HepG2 (cell line): ENCODE results near the gene ZBTB9. TPM values are rescaled to one million over a fixed set of nuclear protein-coding genes. Genes with fewer than 3 reads are reported as not detected.

Experiments
- CBFB ChIP-seq: sonication (generic); formaldehyde crosslinking; IDR thresholded peaks from 2 replicates; pipeline ENCODE4 v1.4.0; 2020; ENCODE audit warnings: missing genetic modification reagents
- CBX1 ChIP-seq: IDR thresholded peaks from one replicate; pipeline ENCODE4 v1.6.1; 2016; ENCODE audit warnings: antibody characterized with exemption, low read depth
- EP300 ChIP-seq, 3 experiments: sonication (generic) in 1 of 3; formaldehyde crosslinking in 1 of 3; IDR thresholded peaks; 2 replicates each; pipeline versions ENCODE4 v1.5.1 to v1.6.1; 2011 to 2020; ENCODE audit warnings: low read depth in 2 of 3, low read length in 2 of 3, borderline replicate concordance in 1 of 3, improper control_type of control experiment in 1 of 3, mild to moderate bottlenecking in 1 of 3, missing genetic modification reagents in 1 of 3, moderate library complexity in 1 of 3
- FOXM1 ChIP-seq: sonication (generic); formaldehyde crosslinking; IDR thresholded peaks from 2 replicates; pipeline ENCODE4 v1.5.0; 2020; ENCODE audit warnings: missing genetic modification reagents
- IRX3 ChIP-seq: sonication (generic); formaldehyde crosslinking; IDR thresholded peaks from 2 replicates; pipeline ENCODE4 v1.8.1; 2023; ENCODE audit warnings: mild to moderate bottlenecking, low read depth, missing genetic modification reagents, borderline replicate concordance
- PCBP2 ChIP-seq: fragments of 200-400 bp; formaldehyde crosslinking; optimal IDR thresholded peaks from 2 replicates; pipeline ENCODE3; 2018; ENCODE audit warnings: low read length, low read depth; ENCODE audit not compliant: poor library complexity, severe bottlenecking
- ZFP36L1 ChIP-seq: sonication (generic); formaldehyde crosslinking; IDR thresholded peaks from 2 replicates; pipeline ENCODE4 v1.8.0; 2022; ENCODE audit warnings: mild to moderate bottlenecking, missing genetic modification reagents, moderate library complexity
- ZNF232 ChIP-seq: sonication (generic); formaldehyde crosslinking; IDR thresholded peaks from 2 replicates; pipeline ENCODE4 v1.4.0; 2020; ENCODE audit warnings: missing genetic modification reagents, borderline replicate concordance
- ZNF383 ChIP-seq: sonication (generic); formaldehyde crosslinking; IDR thresholded peaks from 2 replicates; pipeline ENCODE4 v1.4.0; 2020; ENCODE audit warnings: missing genetic modification reagents, mild to moderate bottlenecking, borderline replicate concordance
- ZNF496 ChIP-seq: sonication (generic); formaldehyde crosslinking; IDR thresholded peaks from 2 replicates; pipeline ENCODE4 v1.8.1; 2023; ENCODE audit warnings: mild to moderate bottlenecking, moderate library complexity, missing genetic modification reagents; ENCODE audit not compliant: insufficient replicate concordance
- ZNF629 ChIP-seq: sonication (generic); formaldehyde crosslinking; conservative IDR thresholded peaks from 2 replicates; pipeline ENCODE4 v1.5.0; 2020; ENCODE audit warnings: missing genetic modification reagents
- ZNF674 ChIP-seq: sonication (generic); formaldehyde crosslinking; IDR thresholded peaks from 2 replicates; pipeline ENCODE4 v1.5.0; 2020; ENCODE audit warnings: low read depth, mild to moderate bottlenecking, missing genetic modification reagents
- ZNF891 ChIP-seq: sonication (generic); formaldehyde crosslinking; IDR thresholded peaks from 2 replicates; pipeline ENCODE4 v1.5.0; 2020; ENCODE audit warnings: mild to moderate bottlenecking, missing genetic modification reagents
- polyA plus RNA-seq, 8 experiments: library from polyadenylated mRNA; depleted of rRNA in 3 of 8; stranded (reverse) in 7 of 8; unstranded in 1 of 8; fragments of >200 nt; fragmentation: Illumina TruSeq in 4 of 8; extraction: Trizol in 4 of 8; gene quantifications; 2 replicates each; pipeline versions ENCODE4 v1.2.1 to v1.2.3, GENCODE V29; 2011 to 2016; ENCODE audit warnings: low read depth in 4 of 8, missing spikeins in 1 of 8, mixed read lengths in 1 of 8; ENCODE audit not compliant: insufficient read depth in 1 of 8
- total RNA-seq, 5 experiments: library from RNA; depleted of rRNA; stranded (reverse); fragments of >200 nt; fragmentation: Illumina TruSeq; extraction: Trizol; gene quantifications; 2 replicates each; pipeline ENCODE4 v1.2.3, GENCODE V29; 2016; ENCODE audit warnings: low read depth in 1 of 5
- TF ChIP-seq, protein P1 (sequence below): sonication (generic); formaldehyde crosslinking; IDR thresholded peaks from 2 replicates; pipeline ENCODE4 v1.4.0; 2020; ENCODE audit warnings: missing genetic modification reagents
- TF ChIP-seq, protein P2 (sequence below): sonication (generic); formaldehyde crosslinking; IDR thresholded peaks from 2 replicates; pipeline ENCODE4 v1.5.0; 2020; ENCODE audit warnings: mild to moderate bottlenecking, missing genetic modification reagents, moderate library complexity
- TF ChIP-seq, protein P3 (sequence below): sonication (generic); formaldehyde crosslinking; IDR thresholded peaks from 2 replicates; pipeline ENCODE4 v1.4.0; 2020; ENCODE audit warnings: missing genetic modification reagents
- TF ChIP-seq, protein P4 (sequence below): sonication (generic); formaldehyde crosslinking; IDR thresholded peaks from 2 replicates; pipeline ENCODE4 v1.5.1; 2020; ENCODE audit warnings: missing genetic modification reagents, mild to moderate bottlenecking, borderline replicate concordance

The ZBTB9 gene
- total and polyA plus RNA-seq, 2 of the 13 experiments (the other 11 are each of a cell fraction or from before 2014, with no cell fraction given): 5.3 to 9.2 TPM

DNA sequence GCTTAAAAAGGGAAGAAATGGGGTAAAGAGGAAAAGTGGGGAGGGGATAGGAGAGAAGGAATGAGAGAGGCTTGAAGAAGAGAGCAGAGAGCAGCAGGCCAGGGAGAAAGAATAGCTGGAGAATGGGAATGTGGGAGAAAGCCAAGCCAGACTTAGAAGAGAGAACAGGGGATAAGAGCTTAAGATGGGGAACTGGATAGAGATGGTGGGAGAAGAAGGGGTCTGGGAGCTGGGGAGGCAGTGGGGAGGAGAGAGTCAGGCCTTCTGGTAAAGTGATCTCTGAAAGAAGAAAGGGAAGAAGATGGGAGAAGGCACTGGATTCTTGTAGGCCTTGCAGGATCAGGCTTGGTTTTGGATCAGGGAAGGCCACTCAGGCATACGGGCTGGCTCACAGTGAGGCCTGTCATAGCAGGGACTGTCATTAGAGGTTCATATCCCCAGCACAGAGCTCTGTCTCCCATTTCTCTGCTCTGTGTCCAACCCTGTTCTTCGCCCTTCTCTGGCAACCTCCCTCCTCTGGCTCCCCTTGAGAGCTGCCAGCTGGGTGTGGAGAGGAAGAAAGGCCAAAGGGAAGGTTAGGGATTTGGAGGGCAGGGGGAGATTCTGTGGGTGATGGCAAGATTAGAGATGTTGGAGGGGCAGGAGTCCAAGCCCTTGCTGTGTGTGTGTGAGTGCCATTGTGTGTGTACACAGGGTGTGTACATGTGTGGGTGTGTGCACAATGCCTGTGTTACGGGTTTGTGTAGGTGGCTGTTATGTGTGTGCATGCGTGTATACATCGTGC is 25.2 kb upstream of the ZBTB9 start (continued):
- TF ChIP-seq, protein P1, sequence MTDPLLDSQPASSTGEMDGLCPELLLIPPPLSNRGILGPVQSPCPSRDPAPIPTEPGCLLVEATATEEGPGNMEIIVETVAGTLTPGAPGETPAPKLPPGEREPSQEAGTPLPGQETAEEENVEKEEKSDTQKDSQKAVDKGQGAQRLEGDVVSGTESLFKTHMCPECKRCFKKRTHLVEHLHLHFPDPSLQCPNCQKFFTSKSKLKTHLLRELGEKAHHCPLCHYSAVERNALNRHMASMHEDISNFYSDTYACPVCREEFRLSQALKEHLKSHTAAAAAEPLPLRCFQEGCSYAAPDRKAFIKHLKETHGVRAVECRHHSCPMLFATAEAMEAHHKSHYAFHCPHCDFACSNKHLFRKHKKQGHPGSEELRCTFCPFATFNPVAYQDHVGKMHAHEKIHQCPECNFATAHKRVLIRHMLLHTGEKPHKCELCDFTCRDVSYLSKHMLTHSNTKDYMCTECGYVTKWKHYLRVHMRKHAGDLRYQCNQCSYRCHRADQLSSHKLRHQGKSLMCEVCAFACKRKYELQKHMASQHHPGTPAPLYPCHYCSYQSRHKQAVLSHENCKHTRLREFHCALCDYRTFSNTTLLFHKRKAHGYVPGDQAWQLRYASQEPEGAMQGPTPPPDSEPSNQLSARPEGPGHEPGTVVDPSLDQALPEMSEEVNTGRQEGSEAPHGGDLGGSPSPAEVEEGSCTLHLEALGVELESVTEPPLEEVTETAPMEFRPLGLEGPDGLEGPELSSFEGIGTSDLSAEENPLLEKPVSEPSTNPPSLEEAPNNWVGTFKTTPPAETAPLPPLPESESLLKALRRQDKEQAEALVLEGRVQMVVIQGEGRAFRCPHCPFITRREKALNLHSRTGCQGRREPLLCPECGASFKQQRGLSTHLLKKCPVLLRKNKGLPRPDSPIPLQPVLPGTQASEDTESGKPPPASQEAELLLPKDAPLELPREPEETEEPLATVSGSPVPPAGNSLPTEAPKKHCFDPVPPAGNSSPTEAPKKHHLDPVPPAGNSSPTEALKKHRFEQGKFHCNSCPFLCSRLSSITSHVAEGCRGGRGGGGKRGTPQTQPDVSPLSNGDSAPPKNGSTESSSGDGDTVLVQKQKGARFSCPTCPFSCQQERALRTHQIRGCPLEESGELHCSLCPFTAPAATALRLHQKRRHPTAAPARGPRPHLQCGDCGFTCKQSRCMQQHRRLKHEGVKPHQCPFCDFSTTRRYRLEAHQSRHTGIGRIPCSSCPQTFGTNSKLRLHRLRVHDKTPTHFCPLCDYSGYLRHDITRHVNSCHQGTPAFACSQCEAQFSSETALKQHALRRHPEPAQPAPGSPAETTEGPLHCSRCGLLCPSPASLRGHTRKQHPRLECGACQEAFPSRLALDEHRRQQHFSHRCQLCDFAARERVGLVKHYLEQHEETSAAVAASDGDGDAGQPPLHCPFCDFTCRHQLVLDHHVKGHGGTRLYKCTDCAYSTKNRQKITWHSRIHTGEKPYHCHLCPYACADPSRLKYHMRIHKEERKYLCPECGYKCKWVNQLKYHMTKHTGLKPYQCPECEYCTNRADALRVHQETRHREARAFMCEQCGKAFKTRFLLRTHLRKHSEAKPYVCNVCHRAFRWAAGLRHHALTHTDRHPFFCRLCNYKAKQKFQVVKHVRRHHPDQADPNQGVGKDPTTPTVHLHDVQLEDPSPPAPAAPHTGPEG (CRISPR knock-in tag): no peak
- TF ChIP-seq PCBP2 (peak; percentile 68), ZNF383 (CRISPR knock-in tag) (no peak), CBFB (CRISPR knock-in tag) (no peak), ZNF232 (CRISPR knock-in tag) (no peak), ZFP36L1 (CRISPR knock-in tag) (no peak), EP300 (IDR thresholded peaks at IDR 0.05; ENCODE audit: low read depth in 2 of 2, low read length in 2 of 2) (no peak), EP300 (CRISPR knock-in tag; IDR thresholded peaks at IDR 0.05; ENCODE audit: borderline replicate concordance) (no peak), CBX1 (no peak), ZNF496 (CRISPR knock-in tag) (no peak), FOXM1 (CRISPR knock-in tag) (no peak), ZNF629 (CRISPR knock-in tag) (no peak), ZNF891 (CRISPR knock-in tag) (0 out of 2 replicates have a peak, but pooled peaks have one; percentile 38), ZNF674 (CRISPR knock-in tag) (no peak), IRX3 (no peak)
- TF ChIP-seq, protein P2, sequence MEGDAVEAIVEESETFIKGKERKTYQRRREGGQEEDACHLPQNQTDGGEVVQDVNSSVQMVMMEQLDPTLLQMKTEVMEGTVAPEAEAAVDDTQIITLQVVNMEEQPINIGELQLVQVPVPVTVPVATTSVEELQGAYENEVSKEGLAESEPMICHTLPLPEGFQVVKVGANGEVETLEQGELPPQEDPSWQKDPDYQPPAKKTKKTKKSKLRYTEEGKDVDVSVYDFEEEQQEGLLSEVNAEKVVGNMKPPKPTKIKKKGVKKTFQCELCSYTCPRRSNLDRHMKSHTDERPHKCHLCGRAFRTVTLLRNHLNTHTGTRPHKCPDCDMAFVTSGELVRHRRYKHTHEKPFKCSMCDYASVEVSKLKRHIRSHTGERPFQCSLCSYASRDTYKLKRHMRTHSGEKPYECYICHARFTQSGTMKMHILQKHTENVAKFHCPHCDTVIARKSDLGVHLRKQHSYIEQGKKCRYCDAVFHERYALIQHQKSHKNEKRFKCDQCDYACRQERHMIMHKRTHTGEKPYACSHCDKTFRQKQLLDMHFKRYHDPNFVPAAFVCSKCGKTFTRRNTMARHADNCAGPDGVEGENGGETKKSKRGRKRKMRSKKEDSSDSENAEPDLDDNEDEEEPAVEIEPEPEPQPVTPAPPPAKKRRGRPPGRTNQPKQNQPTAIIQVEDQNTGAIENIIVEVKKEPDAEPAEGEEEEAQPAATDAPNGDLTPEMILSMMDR (CRISPR knock-in tag): no peak
- TF ChIP-seq, protein P3, sequence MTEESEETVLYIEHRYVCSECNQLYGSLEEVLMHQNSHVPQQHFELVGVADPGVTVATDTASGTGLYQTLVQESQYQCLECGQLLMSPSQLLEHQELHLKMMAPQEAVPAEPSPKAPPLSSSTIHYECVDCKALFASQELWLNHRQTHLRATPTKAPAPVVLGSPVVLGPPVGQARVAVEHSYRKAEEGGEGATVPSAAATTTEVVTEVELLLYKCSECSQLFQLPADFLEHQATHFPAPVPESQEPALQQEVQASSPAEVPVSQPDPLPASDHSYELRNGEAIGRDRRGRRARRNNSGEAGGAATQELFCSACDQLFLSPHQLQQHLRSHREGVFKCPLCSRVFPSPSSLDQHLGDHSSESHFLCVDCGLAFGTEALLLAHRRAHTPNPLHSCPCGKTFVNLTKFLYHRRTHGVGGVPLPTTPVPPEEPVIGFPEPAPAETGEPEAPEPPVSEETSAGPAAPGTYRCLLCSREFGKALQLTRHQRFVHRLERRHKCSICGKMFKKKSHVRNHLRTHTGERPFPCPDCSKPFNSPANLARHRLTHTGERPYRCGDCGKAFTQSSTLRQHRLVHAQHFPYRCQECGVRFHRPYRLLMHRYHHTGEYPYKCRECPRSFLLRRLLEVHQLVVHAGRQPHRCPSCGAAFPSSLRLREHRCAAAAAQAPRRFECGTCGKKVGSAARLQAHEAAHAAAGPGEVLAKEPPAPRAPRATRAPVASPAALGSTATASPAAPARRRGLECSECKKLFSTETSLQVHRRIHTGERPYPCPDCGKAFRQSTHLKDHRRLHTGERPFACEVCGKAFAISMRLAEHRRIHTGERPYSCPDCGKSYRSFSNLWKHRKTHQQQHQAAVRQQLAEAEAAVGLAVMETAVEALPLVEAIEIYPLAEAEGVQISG (CRISPR knock-in tag): no peak
- TF ChIP-seq, protein P4, sequence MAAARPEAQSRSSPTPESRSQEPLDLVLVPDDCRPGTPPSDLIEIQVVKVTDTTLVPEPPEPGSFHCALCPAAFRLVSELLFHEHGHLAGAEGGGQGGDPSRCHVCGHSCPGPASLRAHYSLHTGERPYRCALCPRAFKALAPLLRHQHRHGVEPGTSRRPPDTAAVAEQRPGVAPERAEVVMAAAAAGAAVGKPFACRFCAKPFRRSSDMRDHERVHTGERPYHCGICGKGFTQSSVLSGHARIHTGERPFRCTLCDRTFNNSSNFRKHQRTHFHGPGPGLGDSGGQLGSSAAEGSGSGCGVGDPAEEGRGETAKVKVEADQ (CRISPR knock-in tag): 0 out of 2 replicates have a peak, but pooled peaks have one; percentile 46
